ENCODE data around the gene KCNJ10. TPM values are rescaled to one million over a fixed set of nuclear protein-coding genes. Genes with fewer than 3 reads are reported as not detected.
A peak's percentile ranks its signal among the peaks of the same experiment; 100 is the strongest.

KCNJ10 gene
- total RNA-seq, 1 experiment from 2014 or later, result 0.68 TPM

- Histone ChIP-seq H3K36me3 (ENCODE audit: control insufficient read depth, insufficient read depth, low read length) (no peaks in the 10 kb centered on the region; the same call in 1 of the 2 replicates), H3K4me3 (ENCODE audit: low read depth, low read length) (peak within 1 kb of the TSS; percentile 83), H3K9me3 (no peaks in the 10 kb centered on the region), H3K4me1 (peaks cover 30% of the 10 kb centered on the region), H3K27me3 (replicated peaks; ENCODE audit: control insufficient read depth, insufficient read depth, low read length) (no peaks in the 10 kb centered on the region)
- Mint-ChIP-seq H3K36me3 (ENCODE audit: insufficient read depth, unreplicated experiment) (peaks cover 11% of the 10 kb centered on the region), H3K27ac (ENCODE audit: unreplicated experiment) (peak within 1 kb of the TSS; percentile 77), H3K4me3 (ENCODE audit: unreplicated experiment) (peak within 1 kb of the TSS; percentile 86), H3K4me1 (ENCODE audit: low read depth, unreplicated experiment) (peaks cover 26% of the 10 kb centered on the region), H3K27me3 (ENCODE audit: insufficient read depth, unreplicated experiment) (no peaks in the 10 kb centered on the region), H3K9me3 (ENCODE audit: unreplicated experiment) (no peaks in the 10 kb centered on the region)
- no TSS peak for BruUV-seq (replicated peaks)
- intact Hi-C loops (cut with micrococcal nuclease; ENCODE audit: unreplicated experiment), result loop anchor here (1.0 kb wide), 1 partner anchor 13 kb away; no protein-coding TSS in a partner anchor
- TF ChIP-seq, protein P1, sequence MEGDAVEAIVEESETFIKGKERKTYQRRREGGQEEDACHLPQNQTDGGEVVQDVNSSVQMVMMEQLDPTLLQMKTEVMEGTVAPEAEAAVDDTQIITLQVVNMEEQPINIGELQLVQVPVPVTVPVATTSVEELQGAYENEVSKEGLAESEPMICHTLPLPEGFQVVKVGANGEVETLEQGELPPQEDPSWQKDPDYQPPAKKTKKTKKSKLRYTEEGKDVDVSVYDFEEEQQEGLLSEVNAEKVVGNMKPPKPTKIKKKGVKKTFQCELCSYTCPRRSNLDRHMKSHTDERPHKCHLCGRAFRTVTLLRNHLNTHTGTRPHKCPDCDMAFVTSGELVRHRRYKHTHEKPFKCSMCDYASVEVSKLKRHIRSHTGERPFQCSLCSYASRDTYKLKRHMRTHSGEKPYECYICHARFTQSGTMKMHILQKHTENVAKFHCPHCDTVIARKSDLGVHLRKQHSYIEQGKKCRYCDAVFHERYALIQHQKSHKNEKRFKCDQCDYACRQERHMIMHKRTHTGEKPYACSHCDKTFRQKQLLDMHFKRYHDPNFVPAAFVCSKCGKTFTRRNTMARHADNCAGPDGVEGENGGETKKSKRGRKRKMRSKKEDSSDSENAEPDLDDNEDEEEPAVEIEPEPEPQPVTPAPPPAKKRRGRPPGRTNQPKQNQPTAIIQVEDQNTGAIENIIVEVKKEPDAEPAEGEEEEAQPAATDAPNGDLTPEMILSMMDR (IDR thresholded peaks at IDR 0.05; ENCODE audit: insufficient read depth in 1 of 2, low read depth in 1 of 2, low read length in 1 of 2, severe bottlenecking in 1 of 2, unreplicated experiment in 1 of 2), result no peak
- CTCF ChIA-PET, result interaction anchor here (0.8 to 2.3 kb wide), 8 partner anchors 12 to 193 kb away, joined by 4 to 13 read pairs (median 12); no protein-coding TSS in a partner anchor
- DNase-seq, result peak; percentile 93 to 95
- POLR2A ChIA-PET, result no interaction called here
These were observed 28.2 kb upstream of the KCNJ10 start, which contains the start of gene IGSF8 for GRCh38 chr1:160097911-160098851. Gene IGSF8, minus strand, starts transcription at chr1:160098619. Its CDS starts 147 bp downstream, at chr1:160098472.

GRCh38 chr1:160097151-160097910 is 27.4 kb upstream of the KCNJ10 start:
- Histone ChIP-seq H3K4me3 (ENCODE audit: low read depth, low read length) (peak overlapping the region; percentile 83), H3K4me1 (peaks cover 30% of the 10 kb centered on the region), H3K9me3 (no peaks in the 10 kb centered on the region), H3K27me3 (replicated peaks; ENCODE audit: control insufficient read depth, insufficient read depth, low read length) (no peaks in the 10 kb centered on the region), H3K36me3 (ENCODE audit: control insufficient read depth, insufficient read depth, low read length) (no peaks in the 10 kb centered on the region; the same call in 1 of the 2 replicates)
- peak overlapping the region; percentile 86 for H3K4me3 Mint-ChIP-seq (ENCODE audit: unreplicated experiment)
- H3K4me1 Mint-ChIP-seq (ENCODE audit: low read depth, unreplicated experiment), result peaks cover 18% of the 10 kb centered on the region
- CTCF ChIA-PET, result interaction anchor here (0.7 to 2.3 kb wide), 8 partner anchors 12 to 194 kb away, joined by 3 to 13 read pairs (median 12); no protein-coding TSS in a partner anchor
- peaks cover 11% of the 10 kb centered on the region for H3K36me3 Mint-ChIP-seq (ENCODE audit: insufficient read depth, unreplicated experiment)
- TSS peak; percentile 44 for BruUV-seq (replicated peaks)
- no peaks in the 10 kb centered on the region for H3K27me3 Mint-ChIP-seq (ENCODE audit: insufficient read depth, unreplicated experiment)
- POLR2A ChIA-PET, result no interaction called here
- no peaks in the 10 kb centered on the region for H3K9me3 Mint-ChIP-seq (ENCODE audit: unreplicated experiment)
- no peak for DNase-seq
- H3K27ac Mint-ChIP-seq (ENCODE audit: unreplicated experiment), result peak overlapping the region; percentile 77
- intact Hi-C loops (cut with micrococcal nuclease; ENCODE audit: unreplicated experiment), result no loop called here
- TF ChIP-seq, protein P1 (IDR thresholded peaks at IDR 0.05; ENCODE audit: insufficient read depth in 1 of 2, low read depth in 1 of 2, low read length in 1 of 2, severe bottlenecking in 1 of 2, unreplicated experiment in 1 of 2), result no peak
